ENCODE data around the gene UBAP1. TPM values are rescaled to one million over a fixed set of nuclear protein-coding genes. Genes with fewer than 3 reads are reported as not detected.
A peak's percentile ranks its signal among the peaks of the same experiment; 100 is the strongest.
"Not testable (repeated sequence)": the region's sequence is repeated elsewhere in the genome, so short reads cannot be mapped to it uniquely, and the experiment has no call there.

The UBAP1 gene
- total and polyA plus RNA-seq, 9 of the 15 experiments (the other 6 are each of a cell fraction or from before 2014, with no cell fraction given): 1.3 to 33.4 (median 16.5) TPM

DNA sequence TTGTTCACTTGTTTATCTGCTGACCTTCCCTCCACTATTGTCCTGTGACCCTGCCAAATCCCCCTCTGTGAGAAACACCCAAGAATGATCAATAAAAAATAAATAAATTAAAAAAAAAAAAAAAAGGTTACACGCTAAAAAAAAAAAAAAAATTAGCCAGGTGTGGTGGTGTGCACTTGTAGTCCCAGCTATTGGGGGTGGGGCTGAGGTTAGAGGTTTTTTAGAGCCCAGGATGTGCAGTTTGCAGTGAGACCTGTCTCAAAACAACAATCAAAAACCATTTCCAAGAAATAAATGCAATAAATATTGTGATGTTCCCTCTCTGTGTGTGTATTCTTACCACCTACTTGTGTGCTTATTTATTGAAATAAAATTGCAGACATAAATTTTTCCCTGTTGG is 40.2 kb upstream of the UBAP1 start:
- H3K79me2 ChIP-seq (ENCODE audit: control insufficient read depth, insufficient read depth, low read length); H2AFZ ChIP-seq (ENCODE audit: low read depth, low read length); H3K4me3 ChIP-seq; intact Hi-C loops (cut with micrococcal nuclease); in situ Hi-C loops (cut with MboI); H3K9ac ChIP-seq (ENCODE audit: insufficient read depth in 1 of 2, low read depth in 2 of 2, low read length in 2 of 2); H3K36me3 ChIP-seq (ENCODE audit: control insufficient read depth, insufficient read depth, low read length); H4K20me1 ChIP-seq (replicated peaks; ENCODE audit: control insufficient read depth, insufficient read depth, low read length); H3K9me3 ChIP-seq (replicated peaks; ENCODE audit: control insufficient read depth, insufficient read depth, low read depth, low read length); CTCF ChIA-PET (ENCODE audit: low intra/inter-chr PET ratio); H3K4me2 ChIP-seq (ENCODE audit: insufficient read depth, low read length); FAIRE-seq; H3K27ac ChIP-seq (ENCODE audit: extremely low read depth, low read depth, low read length); H3K27me3 ChIP-seq (ENCODE audit: control insufficient read depth in 2 of 2, insufficient read depth in 2 of 2, low read length in 2 of 2); BruUV-seq (replicated peaks); DNase-seq (ENCODE audit: extremely low read depth in 1 of 4, low spot score in 3 of 4); H3K9me1 ChIP-seq (ENCODE audit: control insufficient read depth, insufficient read depth, low read length): not testable (repeated sequence)
- no CpG with 5 or more reads among the region's 1 CpG for WGBS (ENCODE audit: insufficient coverage, low coverage, missing lambda C conversion rate)
- H3K4me1 ChIP-seq (replicated peaks in 1 of 2; ENCODE audit: control insufficient read depth in 2 of 2, insufficient read depth in 2 of 2, low read length in 2 of 2): peaks cover 3 to 20% of the 10 kb centered on the region in 2 experiments; a peak in 4 of 5 replicates
- POLR2A ChIA-PET: interaction anchor here (0.6 kb wide), 1 partner anchor 219 kb away, joined by 3 read pairs; no protein-coding TSS in a partner anchor
- peak; percentile 67 for ATAC-seq

- Histone ChIP-seq H3K9me3 (replicated peaks; ENCODE audit: control insufficient read depth, insufficient read depth, low read depth, low read length) (no peaks in the 10 kb centered on the region), H3K4me1 (replicated peaks in 1 of 2; ENCODE audit: control insufficient read depth in 2 of 2, insufficient read depth in 2 of 2, low read length in 2 of 2) (peaks cover 3 to 16% of the 10 kb centered on the region in 2 experiments; a peak in 4 of 5 replicates), H3K4me3 (no peak overlapping the region), H3K9me1 (ENCODE audit: control insufficient read depth, insufficient read depth, low read length) (no peaks in the 10 kb centered on the region), H3K27me3 (ENCODE audit: control insufficient read depth in 2 of 2, insufficient read depth in 2 of 2, low read length in 2 of 2) (no peaks in the 10 kb centered on the region), H3K36me3 (ENCODE audit: control insufficient read depth, insufficient read depth, low read length) (no peaks in the 10 kb centered on the region), H3K9ac (ENCODE audit: insufficient read depth in 1 of 2, low read depth in 2 of 2, low read length in 2 of 2) (no peak overlapping the region), H4K20me1 (replicated peaks; ENCODE audit: control insufficient read depth, insufficient read depth, low read length) (no peaks in the 10 kb centered on the region), H2AFZ (ENCODE audit: low read depth, low read length) (peak overlapping the region; percentile 17; the same call in 1 of the 2 replicates), H3K4me2 (ENCODE audit: insufficient read depth, low read length) (no peak overlapping the region), H3K79me2 (ENCODE audit: control insufficient read depth, insufficient read depth, low read length) (no peaks in the 10 kb centered on the region), H3K27ac (ENCODE audit: extremely low read depth, low read depth, low read length) (no peak overlapping the region)
- in situ Hi-C loops (cut with MboI) (no loop called here), intact Hi-C loops (cut with micrococcal nuclease) (no loop called here)
- FAIRE-seq (peak; percentile 52), DNase-seq (ENCODE audit: extremely low read depth in 1 of 4, low spot score in 3 of 4) (peak; percentile 17 to 62 (median 44)), ATAC-seq (peak; percentile 84)
- POLR2A ChIA-PET: interaction anchor here (0.7 to 1.1 kb wide), 4 partner anchors 40 to 668 kb away, joined by 3 to 4 read pairs (median 3); partner anchors contain the start of gene UBAP1
- WGBS (ENCODE audit: insufficient coverage, low coverage, missing lambda C conversion rate): 68% methylated on average over 5 of the region's 5 CpGs
- CTCF ChIA-PET (ENCODE audit: low intra/inter-chr PET ratio): interaction anchor here (0.7 kb wide), 1 partner anchor 129 kb away, joined by 3 read pairs; no protein-coding TSS in a partner anchor
- BruUV-seq (replicated peaks): no TSS peak
- TF ChIP-seq NR2F6 (CRISPR knock-in tag; IDR thresholded peaks at IDR 0.05): no peak
- TF ChIP-seq BDP1 (IDR thresholded peaks at IDR 0.05; ENCODE audit: insufficient read depth, insufficient read length): no peak
- TF ChIP-seq E2F3 (CRISPR knock-in tag; IDR thresholded peaks at IDR 0.05): no peak
- TF ChIP-seq, protein P1, sequence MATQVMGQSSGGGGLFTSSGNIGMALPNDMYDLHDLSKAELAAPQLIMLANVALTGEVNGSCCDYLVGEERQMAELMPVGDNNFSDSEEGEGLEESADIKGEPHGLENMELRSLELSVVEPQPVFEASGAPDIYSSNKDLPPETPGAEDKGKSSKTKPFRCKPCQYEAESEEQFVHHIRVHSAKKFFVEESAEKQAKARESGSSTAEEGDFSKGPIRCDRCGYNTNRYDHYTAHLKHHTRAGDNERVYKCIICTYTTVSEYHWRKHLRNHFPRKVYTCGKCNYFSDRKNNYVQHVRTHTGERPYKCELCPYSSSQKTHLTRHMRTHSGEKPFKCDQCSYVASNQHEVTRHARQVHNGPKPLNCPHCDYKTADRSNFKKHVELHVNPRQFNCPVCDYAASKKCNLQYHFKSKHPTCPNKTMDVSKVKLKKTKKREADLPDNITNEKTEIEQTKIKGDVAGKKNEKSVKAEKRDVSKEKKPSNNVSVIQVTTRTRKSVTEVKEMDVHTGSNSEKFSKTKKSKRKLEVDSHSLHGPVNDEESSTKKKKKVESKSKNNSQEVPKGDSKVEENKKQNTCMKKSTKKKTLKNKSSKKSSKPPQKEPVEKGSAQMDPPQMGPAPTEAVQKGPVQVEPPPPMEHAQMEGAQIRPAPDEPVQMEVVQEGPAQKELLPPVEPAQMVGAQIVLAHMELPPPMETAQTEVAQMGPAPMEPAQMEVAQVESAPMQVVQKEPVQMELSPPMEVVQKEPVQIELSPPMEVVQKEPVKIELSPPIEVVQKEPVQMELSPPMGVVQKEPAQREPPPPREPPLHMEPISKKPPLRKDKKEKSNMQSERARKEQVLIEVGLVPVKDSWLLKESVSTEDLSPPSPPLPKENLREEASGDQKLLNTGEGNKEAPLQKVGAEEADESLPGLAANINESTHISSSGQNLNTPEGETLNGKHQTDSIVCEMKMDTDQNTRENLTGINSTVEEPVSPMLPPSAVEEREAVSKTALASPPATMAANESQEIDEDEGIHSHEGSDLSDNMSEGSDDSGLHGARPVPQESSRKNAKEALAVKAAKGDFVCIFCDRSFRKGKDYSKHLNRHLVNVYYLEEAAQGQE (IDR thresholded peaks at IDR 0.05; ENCODE audit: borderline replicate concordance): 0 out of 2 replicates have a peak, but pooled peaks have one; percentile 10
- TF ChIP-seq, protein P1 (CRISPR knock-in tag; IDR thresholded peaks at IDR 0.05; ENCODE audit: low read depth): no peak
- peak; percentile 30 to 31; a peak in 2 of 4 replicates for TF ChIP-seq RAD21 (CRISPR knock-in tag; conservative IDR thresholded peaks at IDR 0.05 in 1 of 2, IDR thresholded peaks at IDR 0.05 in 1 of 2)
Measured at GRCh38 chr9:34139477-34140146, 39.2 kb upstream of the UBAP1 start.
